Glutamatergic neuron (in vitro differentiated cells): Measurements from ENCODE around the gene STOML2. TPM values are rescaled to one million over a fixed set of nuclear protein-coding genes. Genes with fewer than 3 reads are reported as not detected.

ENCODE experiments used
- DNase-seq: peaks from one replicate; pipeline ENCODE4 v3.0.0; 2022
- H3K27ac Mint-ChIP-seq: one replicate; pipeline ENCODE4 v1.8.0; 2020; ENCODE audit warnings: mild to moderate bottlenecking, mixed read lengths, inconsistent platforms; ENCODE audit not compliant: unreplicated experiment
- H3K27me3 Mint-ChIP-seq: one replicate; pipeline ENCODE4 v1.8.0; 2020; ENCODE audit warnings: mild to moderate bottlenecking, moderate library complexity, mixed read lengths, inconsistent platforms; ENCODE audit not compliant: unreplicated experiment
- H3K36me3 Mint-ChIP-seq: one replicate; pipeline ENCODE4 v1.8.0; 2020; ENCODE audit warnings: mild to moderate bottlenecking, mixed read lengths, inconsistent platforms; ENCODE audit not compliant: unreplicated experiment
- H3K4me1 Mint-ChIP-seq: one replicate; pipeline ENCODE4 v1.8.0; 2020; ENCODE audit warnings: mild to moderate bottlenecking, low read depth, mixed read lengths, inconsistent platforms; ENCODE audit not compliant: unreplicated experiment
- H3K4me3 Mint-ChIP-seq: one replicate; pipeline ENCODE4 v1.8.0; 2020; ENCODE audit warnings: mild to moderate bottlenecking, mixed read lengths, inconsistent platforms; ENCODE audit not compliant: unreplicated experiment
- H3K9me3 Mint-ChIP-seq: one replicate; pipeline ENCODE4 v1.8.0; 2020; ENCODE audit warnings: mild to moderate bottlenecking, moderate library complexity, mixed read lengths, inconsistent platforms; ENCODE audit not compliant: unreplicated experiment
- CTCF ChIP-seq: fragments of 200-600 bp; sonication (generic); IDR thresholded peaks from one replicate; pipeline ENCODE4 v1.5.0; 2021; ENCODE audit not compliant: partially characterized antibody, unreplicated experiment
- total RNA-seq: library from RNA; stranded (reverse); fragmentation: NEBNext Ultra II Directional; extraction: Animal tissue kit (Norgen Biotek cat#: 25700); gene quantifications from one replicate; pipeline ENCODE4 v1.2.1, GENCODE V29; 2021; ENCODE audit not compliant: unreplicated experiment

STOML2 gene
- total RNA-seq, 1 donor from 2014 or later, result 73.0 TPM

- no peak for DNase-seq
- peaks cover 28% of the 10 kb centered on the region for H3K4me1 Mint-ChIP-seq
- TF ChIP-seq CTCF, result no peak
- no peak overlapping the region for H3K4me3 Mint-ChIP-seq
- no peak overlapping the region for H3K27ac Mint-ChIP-seq
- H3K9me3 Mint-ChIP-seq, result peaks cover 14% of the 10 kb centered on the region
- no peaks in the 10 kb centered on the region for H3K36me3 Mint-ChIP-seq
- peaks cover 8% of the 10 kb centered on the region for H3K27me3 Mint-ChIP-seq
These were observed 3.4 kb upstream of the STOML2 start for GRCh38 chr9:35106343-35106730.

- no peak for TF ChIP-seq CTCF
- peaks cover 28% of the 10 kb centered on the region for H3K4me1 Mint-ChIP-seq
- no peaks in the 10 kb centered on the region for H3K36me3 Mint-ChIP-seq
- H3K27me3 Mint-ChIP-seq, result peaks cover 8% of the 10 kb centered on the region
- no peak overlapping the region for H3K4me3 Mint-ChIP-seq
- H3K9me3 Mint-ChIP-seq, result peaks cover 14% of the 10 kb centered on the region
- no peak for DNase-seq
- H3K27ac Mint-ChIP-seq, result no peak overlapping the region
These were observed 2.8 kb upstream of the STOML2 start for GRCh38 chr9:35105571-35106342.

- Mint-ChIP-seq H3K27me3 (peaks cover 8% of the 10 kb centered on the region), H3K36me3 (no peaks in the 10 kb centered on the region), H3K27ac (peak overlapping the region; percentile 22), H3K4me1 (peaks cover 25% of the 10 kb centered on the region), H3K4me3 (peak overlapping the region; percentile 7), H3K9me3 (peaks cover 13% of the 10 kb centered on the region)
- TF ChIP-seq CTCF, result no peak
- no peak for DNase-seq
These were observed 2.2 kb upstream of the STOML2 start for GRCh38 chr9:35105126-35105525.

GRCh38 chr9:35104586-35104985 is 1.7 kb upstream of the STOML2 start:
- Mint-ChIP-seq H3K27me3 (peaks cover 8% of the 10 kb centered on the region), H3K27ac (no peak overlapping the region), H3K9me3 (peaks cover 12% of the 10 kb centered on the region), H3K4me3 (no peak overlapping the region), H3K4me1 (peaks cover 23% of the 10 kb centered on the region), H3K36me3 (no peaks in the 10 kb centered on the region)
- DNase-seq, result no peak
- no peak for TF ChIP-seq CTCF

GRCh38 chr9:35103660-35104191 is 795 bp upstream of the STOML2 start:
- Mint-ChIP-seq H3K27ac (peak overlapping the region; percentile 86), H3K4me3 (peak overlapping the region; percentile 96), H3K4me1 (peaks cover 22% of the 10 kb centered on the region), H3K9me3 (peaks cover 12% of the 10 kb centered on the region), H3K36me3 (no peaks in the 10 kb centered on the region), H3K27me3 (peaks cover 8% of the 10 kb centered on the region)
- TF ChIP-seq CTCF, result no peak
- no peak for DNase-seq
